Cardiac septum (tissue), 1 donor: ENCODE measurements around the gene CUEDC1. TPM values are rescaled to one million over a fixed set of nuclear protein-coding genes. Genes with fewer than 3 reads are reported as not detected.
"Not testable (repeated sequence)": the region's sequence is repeated elsewhere in the genome, so short reads cannot be mapped to it uniquely, and the experiment has no call there.

Experiments
- DNase-seq: peaks from one replicate; pipeline ENCODE4 v3.0.0-alpha.2; 2020; ENCODE audit warnings: low spot score
- intact Hi-C: fragments of 100-400 bp; cut with DNase I; formaldehyde crosslinking; loops from one replicate; pipeline ENCODE4 v1.14.0; 2022
- total RNA-seq: library from RNA; stranded (reverse); fragmentation: NEBNext Ultra II Directional; extraction: Animal tissue kit (Norgen Biotek cat#: 25700); gene quantifications from one replicate; pipeline ENCODE4 v1.2.1, GENCODE V29; 2021
- donor health status: DM: no; HTN: no; CAD: no.

Gene CUEDC1
- total RNA-seq, 1 donor from 2014 or later: 46.6 TPM

DNA sequence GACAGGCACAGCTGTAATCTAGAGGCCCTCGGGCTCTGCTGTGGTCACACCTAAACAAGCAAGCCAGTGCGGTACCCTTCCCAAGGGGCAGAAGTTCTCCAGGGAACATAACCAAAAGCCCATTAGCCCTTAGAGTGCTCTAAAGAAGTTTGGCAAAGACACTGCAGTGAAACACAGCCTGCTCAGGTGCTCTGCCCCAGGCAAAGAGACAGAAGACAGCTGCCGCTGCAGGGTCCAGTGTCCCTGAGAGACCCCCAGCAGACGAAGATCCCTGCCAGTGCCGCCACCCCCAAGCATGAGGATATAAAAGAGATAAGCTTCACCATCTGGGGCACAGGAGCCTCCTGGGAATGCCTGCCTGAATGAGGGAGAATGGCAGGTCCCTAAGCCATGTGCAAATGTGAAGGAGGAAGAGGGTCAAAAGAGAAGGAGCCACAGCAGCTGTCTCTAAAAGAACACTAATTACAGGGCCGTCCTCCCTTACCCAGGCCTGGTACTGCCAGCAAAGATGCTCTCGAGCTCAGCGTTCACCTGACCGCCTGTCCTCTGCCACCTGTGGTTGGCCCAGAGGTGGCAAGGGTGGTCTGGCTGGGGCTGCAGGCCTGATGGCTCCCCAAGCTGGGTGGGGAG is 29.7 kb downstream of the CUEDC1 start:
- DNase-seq: no peak
- intact Hi-C loops: no loop called here

DNA sequence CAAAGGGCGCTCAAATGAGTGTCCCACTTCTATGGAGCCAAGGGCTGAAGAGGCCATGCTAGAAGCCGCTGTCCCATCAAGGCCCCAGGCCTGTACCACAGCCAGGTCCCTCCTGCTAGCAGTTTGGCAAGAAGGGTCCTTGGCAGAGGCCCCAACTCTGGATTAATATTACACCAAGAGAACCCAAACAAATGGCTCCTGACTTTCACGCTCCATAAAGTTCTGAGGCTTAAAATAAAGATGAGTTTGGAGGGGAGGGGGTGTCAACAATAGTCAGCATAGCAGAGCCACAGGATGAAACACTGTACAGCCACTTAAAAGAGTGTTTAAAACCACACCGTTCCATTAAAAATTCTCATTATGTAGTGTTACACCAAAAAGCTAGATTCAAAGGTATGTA is 30.5 kb downstream of the CUEDC1 start:
- no peak for DNase-seq
- intact Hi-C loops: no loop called here

DNA sequence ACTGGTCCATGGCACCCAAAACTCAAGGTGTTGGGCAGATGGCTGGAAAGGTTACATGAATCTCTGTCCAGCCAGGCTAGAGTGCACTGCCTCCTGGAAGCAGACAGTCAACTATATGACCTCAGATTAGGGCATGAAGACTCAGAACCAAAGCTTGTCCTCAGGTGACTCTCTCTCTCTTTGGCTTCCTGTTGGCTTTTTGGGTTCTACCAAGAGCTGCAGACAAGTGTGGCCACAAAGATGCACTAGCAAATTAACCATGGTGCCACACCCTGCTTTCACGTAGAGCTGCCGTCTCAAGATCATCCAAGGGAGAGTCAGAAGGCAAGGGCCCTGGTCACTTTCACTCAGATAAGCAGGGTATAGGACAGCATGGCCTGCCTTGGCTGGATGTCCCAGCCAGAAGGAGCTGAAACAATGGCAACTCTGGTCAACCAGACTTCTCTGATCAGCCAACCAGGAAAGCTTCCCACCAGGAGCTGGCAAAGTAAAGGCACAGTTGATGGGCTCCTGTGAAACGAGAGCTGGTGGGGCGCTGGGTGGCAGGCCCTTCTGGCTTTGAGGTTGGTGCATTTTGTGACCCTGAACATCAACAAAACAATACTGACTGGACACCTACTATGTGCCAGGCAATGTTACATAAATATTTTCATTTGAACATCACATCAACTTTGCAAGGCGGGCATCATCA is 31.9 kb downstream of the CUEDC1 start:
- DNase-seq: no peak
- intact Hi-C loops: no loop called here

DNA sequence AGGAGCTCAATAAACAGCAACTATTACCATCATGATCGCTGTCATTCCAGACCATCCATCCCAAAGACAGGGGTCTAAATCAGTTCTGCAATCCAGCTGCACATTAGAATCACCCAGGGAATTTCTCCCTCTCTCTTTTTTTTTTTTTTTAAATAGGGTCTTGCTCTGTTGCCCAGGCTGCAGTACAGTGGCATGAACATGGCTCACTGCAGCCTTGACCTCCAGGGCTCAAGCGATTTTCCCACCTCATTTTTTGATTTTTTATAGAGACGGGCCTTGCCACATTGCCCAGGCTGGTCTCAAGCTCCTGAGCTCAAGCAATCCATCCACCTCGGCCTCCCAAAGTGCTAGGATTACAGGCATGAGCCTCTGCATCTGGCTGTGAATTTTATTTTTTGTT is 32.5 kb downstream of the CUEDC1 start:
- intact Hi-C loops, DNase-seq: not testable (repeated sequence)

DNA sequence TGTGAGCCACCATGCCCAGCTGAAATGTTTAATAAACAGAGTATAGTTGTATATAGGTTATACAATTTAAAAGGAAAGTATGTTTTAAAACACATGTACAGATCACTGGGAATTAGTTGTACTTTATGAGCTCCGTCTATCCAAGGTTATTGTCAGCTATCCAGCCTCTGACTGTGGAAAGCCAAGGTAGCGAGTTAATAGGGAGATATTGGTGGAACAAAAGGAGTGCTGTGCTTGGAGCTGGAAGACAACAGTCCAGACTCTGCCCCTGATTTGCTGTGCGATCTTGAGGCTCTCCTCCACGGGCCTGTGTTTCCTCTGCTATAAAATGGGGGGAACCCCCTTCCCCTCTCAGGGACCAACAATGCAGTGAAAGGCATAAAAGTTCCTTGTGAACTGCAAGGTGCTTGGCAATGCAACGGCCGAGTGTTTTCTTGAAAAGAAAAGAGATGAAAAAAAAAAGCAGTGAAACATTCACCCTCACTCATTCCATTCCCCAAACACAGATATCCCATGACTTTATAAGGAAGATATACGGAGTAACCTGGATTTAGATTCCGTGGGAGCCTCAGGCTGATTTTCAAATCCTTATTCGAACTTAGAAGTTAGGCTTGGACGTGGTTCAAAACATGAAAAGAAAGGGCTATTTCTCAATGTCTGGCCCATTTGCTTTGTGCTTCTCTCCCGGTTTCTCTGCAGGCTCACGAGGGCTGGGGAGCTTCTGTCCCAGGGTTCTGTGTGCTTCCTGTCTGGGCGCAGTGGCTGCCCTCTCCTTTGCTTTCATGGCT is 34.1 kb downstream of the CUEDC1 start:
- DNase-seq: no peak
- intact Hi-C loops: no loop called here

DNA sequence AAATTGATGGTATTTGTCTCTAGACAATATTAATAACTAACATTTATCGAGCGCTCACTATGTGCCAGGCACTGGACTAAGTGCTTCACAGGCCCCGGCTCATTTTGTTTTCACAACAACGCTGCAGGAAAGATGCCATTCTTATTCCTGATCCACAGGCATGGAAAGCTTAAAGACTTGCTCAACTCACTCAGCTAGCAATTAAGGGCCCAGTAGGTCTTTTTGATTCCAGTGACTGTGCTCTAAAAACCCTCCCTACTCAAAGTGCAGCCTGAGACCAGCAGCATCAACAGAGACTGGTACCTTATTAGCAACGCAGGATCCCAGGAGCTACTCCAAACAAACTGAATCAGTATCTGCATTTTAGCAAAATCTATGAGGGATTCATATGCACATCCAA is 35.3 kb downstream of the CUEDC1 start:
- intact Hi-C loops: no loop called here
- DNase-seq: no peak

DNA sequence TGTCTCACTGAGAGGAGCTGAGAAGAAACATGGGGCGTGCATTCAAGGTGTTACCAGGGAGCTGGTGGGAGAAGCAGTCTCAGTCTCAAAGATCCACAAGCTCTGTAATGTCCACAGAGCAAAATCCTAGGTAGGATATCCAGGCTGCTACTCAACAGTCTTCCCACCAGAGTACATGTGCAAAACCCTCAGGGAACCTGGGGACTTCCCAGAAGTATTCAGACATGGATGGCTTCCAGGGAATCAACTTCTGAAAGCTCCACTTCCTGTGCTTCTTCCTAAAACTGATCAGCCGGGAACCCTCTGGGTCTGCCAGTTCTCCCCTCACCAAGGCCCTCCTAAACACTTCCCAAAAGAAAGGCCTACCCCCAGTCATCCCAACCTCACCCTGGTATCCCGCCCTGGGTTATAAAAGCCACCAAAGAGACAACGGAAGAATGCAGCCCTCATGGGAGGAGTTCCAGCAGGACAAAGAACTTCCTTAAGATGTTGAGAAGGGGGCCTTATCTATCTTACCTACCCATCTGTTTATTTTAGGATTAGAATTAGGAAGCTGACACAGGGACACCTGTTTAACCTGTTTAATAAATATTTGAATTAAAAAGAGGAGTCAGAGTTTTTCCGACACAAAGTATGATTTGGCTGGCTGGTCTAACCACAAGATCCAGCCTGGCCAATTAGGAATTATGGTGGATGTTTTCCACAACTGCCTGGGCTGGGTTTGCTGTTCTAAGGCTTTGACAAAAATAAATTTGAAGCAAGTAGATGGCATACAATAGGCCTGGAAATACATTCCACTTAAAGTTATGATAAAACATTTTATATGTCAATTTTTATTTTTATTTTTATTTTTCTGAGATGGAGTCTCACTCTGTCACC is 37.0 kb downstream of the CUEDC1 start:
- intact Hi-C loops: no loop called here
- no peak for DNase-seq

DNA sequence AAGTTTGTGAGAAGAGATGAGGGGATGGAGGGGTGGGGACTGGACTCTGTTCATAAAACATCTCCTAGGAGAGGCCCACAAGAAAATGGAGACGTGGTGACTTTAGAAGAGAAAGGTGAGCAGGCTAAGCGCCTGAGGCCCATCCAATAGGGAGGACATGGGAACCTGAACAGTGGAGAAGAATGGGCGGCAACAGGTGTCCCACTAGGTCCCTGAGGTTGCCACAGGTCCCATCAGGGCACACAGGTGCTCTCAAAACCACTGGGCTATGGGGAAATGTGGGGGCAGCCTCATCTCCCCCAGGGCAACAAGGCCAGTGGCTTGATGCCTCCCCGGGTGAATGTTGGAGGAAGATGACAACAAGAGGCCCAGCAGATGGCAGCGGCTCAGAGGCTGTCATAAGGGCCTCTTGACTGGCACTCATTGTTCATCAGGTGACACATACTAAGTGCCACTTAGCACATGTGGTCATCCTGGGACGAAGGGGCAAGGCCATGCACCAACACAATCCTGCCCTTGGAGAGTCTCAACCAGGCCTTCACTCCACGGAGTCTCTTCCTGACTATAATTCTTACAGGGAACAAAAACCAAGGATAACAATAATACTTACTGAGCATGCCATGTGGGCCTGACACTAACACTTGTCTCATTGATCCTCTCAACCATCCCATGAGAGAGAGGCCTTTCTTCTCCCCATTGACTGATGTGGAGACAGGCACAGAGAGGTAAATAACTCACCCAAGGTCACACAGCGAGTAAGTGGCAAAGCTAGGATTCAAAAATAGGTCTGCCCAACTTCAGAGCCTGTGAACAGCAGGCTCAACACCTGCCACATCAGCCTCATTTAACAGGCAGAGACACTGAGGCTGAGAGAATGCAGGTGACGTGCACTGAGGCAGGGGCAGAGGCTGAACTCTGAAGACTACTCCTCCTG is 38.0 kb downstream of the CUEDC1 start:
- no peak for DNase-seq
- intact Hi-C loops: no loop called here

DNA sequence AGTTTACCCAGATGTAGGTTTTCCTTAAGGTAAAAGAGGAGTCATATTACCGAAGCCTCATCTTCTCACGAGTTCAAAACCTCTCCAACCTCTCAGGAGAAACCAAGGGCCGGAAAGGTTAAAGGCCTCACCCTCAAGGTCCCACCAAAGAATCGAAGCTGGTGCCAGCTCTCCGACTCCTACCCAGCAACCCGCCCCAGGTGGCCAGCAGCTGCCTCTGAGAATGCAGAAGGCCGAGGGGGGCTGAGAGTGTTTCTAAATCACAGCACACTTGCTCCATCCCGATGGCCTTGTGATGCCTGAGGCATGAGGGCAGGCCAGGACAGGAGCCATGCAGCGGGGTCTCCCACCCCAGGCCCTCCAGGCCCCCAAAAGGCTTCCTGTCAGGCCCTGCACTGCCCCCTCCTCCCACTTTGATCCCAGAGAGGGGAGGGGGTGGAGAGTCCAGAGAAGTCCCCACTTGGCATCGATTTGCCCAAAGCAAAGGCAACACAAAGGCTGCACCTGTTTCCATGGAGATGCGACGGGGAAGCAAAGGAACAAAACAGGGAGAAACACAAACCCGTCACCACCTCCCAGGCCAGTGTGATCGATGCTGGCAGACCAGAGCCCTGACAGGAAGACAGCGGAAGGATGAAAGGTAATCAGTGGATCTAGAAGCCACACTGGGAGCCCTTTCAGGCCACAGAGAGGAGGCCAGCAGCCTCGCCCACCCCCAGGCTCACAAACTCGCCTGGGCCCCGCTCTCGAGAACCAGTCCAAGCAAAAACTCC is 39.0 kb downstream of the CUEDC1 start:
- DNase-seq: no peak
- intact Hi-C loops: no loop called here

DNA sequence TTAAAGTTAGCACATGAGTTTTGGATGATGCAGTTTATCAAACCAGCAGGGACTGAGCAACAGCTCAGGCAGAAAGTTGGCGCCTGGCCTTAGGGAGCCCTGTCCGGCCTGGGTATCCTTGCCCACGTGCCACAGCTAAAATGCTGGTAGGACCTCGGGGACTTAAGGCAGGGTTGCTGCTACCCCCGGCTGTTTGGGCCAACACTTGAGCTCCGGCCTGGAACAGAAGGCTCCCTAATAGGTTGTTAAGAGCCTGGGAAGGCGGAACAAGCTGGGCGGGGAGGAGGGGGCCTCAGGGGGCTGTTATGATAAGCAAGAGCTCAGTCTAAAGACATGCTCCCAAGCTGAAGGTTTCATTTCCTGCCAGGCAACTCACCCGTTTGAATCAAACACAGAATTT is 39.7 kb downstream of the CUEDC1 start:
- intact Hi-C loops: no loop called here
- DNase-seq: no peak

DNA sequence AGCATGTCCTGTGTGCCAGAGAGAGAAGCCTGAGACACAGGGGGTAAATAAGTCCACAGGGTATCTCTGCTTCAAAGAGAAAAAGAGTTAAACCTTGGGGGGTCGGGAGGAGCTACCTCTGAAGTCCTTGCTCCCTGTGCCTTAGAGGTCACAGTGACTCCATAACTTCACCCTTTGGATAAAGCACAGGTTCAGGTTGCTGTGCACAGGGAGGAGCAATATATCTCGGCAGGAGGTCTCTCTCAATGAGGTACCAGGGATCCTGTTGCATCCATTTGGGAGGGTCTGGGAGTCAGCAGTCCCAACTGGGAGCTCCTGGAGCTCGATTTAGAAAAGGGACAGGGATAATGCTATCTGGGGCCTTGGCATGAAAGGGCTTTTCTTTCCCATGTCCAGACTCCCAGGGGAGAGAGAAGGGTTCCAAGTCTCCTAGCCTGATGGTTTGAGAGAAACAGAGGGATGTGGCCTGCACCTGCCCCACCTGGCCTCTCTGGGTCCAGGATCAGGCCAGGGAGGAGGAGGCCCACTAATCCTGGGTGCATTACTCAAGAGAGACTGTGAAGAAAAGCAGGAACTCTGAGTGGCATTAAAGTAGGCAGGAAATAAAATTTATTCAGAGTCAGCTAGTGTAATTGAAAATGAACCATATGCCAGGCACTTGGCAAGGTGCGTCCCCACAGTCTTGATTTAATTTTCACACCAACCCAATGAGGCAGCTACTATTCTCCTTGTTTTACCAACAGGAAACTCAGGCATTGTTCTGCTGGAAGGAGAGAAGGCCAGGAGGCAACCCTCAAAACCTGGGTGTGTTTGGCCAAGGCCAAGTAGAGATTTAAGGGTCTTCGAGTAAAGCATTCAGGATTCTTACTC is 40.7 kb downstream of the CUEDC1 start:
- intact Hi-C loops: no loop called here
- no peak for DNase-seq

DNA sequence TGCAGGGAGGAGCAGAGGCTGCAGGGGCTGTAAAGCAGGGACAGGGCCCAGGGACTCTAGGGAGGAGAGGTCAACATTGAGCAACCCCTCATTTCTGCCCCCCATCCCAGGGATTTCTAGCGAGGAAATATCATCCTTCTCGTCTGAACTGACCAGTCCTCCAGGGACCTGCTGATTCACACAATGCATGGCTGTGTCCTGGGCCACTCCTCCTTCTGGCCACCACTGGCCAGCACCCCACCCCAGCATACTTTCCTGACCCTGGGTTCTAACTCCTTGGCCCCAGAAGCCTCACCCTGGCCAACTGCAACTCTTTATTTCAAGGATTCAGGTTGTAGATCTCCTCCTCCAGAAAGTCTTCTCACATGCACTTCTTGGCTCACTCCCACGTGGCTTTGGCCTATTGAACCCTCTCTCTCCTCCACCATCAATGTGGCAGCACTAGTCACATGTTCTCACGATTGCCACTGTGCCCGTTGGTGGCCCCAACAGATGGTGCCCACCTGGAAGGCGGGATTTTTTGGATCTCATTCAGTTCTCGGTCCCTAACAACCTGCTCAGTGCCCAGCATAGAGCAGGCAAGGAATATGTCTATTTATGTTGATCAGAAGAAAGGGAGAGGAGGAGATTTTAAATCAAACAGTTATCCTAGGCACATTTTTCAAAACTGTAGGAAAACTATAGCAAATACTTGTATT is 41.5 kb downstream of the CUEDC1 start:
- DNase-seq: no peak
- intact Hi-C loops: no loop called here

DNA sequence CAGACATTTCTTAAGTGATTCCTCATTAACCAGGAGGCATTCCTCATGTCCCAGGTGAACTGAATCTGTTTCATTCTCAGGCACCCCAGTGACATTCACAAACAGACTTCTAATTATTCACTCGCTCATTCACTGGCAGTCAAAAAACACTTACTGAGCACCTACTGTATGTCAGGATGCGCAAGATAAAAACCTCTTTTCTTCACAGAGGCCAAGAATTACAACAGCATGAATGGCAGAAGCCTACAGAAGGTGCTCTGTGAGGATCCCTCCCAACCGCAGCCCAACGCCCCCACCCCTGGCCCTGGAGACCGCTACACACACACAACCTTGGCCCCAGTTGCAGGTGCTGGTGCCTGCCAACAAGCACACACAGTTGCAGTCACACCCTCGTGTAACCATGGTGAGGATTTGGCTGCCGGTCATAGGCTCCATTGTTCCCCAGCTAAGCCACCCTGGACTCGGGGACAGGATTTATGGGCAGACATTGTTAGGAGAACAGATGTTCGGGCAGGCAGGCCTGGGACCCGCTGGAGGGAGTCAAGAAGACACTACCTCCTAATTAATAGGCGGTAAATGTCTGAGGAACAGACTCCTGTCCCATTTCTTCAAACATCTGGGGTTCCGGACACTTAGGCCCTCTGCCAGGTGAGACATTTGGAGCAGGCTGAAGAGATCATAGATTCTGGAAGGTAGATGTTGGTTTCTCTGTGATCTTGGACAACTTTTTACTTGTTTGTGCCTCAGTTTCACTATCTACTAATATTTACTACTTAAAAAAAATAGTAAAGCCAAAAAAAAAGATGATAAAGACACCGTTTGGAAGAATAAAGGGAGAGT is 43.2 kb downstream of the CUEDC1 start:
- intact Hi-C loops: no loop called here

DNA sequence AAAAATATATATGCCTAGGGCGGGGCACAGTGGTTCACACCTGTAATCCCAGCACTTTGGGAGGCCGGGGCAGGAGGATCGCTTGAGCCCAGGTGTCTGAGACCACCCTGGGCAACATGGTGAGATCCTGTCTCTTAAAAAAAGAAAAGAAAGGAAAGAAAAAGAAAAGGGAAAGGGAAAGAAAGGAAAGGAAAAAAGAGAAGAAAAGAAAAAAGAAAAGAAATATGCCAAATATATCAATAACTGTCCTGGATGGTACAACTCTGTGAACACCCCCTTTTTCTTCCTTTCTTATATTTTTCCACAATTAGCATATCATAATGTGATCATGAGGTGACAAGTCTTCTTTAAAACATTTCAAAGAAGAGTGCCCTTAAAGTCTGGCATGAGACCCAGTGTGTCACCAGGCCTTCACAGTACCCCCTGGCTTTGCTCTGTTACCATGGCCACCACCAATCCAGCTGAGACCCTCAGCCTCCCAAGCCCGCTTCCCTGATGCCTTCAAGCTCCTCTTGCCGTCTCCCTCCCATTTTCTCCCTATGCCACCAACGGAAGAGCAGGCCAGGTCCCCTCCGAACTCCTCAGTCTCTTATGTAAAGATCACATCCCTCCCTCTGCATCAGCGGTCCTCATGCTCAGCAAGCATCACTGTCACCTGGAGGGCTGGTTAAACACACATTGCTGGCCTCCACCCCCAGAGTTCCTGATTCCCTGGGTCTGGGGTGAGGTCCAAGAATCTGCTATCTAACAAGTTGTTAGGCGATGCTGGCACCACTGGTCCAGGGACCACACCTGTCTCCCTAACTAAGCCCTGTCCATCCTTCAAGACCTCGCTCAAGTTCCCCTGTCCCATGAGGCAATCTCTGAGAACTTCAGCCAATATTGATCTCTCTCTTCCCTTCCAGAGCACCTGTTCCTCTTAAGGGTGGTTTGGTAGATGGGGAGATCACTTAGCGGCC is 44.5 kb downstream of the CUEDC1 start:
- intact Hi-C loops: no loop called here
- DNase-seq: no peak

More for the DNA sequence above, 43.2 kb downstream of the CUEDC1 start:
- DNase-seq: peak; percentile 93

DNA sequence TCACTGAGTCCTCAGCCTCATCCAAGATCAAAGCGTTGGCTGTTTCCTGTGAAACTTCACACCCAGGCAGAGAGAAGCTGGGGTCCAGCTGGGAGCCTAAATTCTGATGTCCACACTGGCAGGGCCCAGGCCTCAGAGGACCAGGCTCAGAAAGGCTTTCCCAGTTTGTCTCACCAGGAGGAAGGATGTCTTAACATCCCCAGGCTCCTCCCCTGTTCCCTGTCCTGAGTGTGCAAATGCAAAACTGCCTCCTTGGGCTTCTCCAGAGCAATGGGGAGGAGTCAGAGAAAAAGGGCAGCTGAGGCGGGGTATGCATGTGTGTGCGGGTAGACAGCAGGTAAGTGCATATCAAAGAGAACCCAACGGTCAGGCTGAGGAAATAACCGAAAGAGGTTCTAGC is 45.7 kb downstream of the CUEDC1 start:
- DNase-seq: no peak

More for the DNA sequence above, 45.7 kb downstream of the CUEDC1 start:
- intact Hi-C loops: no loop called here
